Measurements from ENCODE around the gene DRC1.

The DRC1 gene

GRCh38 chr2:26474261-26474785 lies 72.6 kb downstream of the DRC1 start:
- TF ChIP-seq CTCF (IDR thresholded peaks at IDR 0.05; ENCODE audit: insufficient read depth, low read length) (no peak), GABPA (IDR thresholded peaks at IDR 0.05; ENCODE audit: low read depth) (no peak), SPI1 (IDR thresholded peaks at IDR 0.05; ENCODE audit: borderline replicate concordance, low read depth) (no peak), REST (IDR thresholded peaks at IDR 0.05; ENCODE audit: insufficient replicate concordance, low read depth) (no peak), POLR2AphosphoS5 (IDR thresholded peaks at IDR 0.05; ENCODE audit: low read depth) (no peak)
- no peak overlapping the region for H3K4me3 ChIP-seq (replicated peaks; ENCODE audit: insufficient read depth, low read length)
- no peak for DNase-seq (ENCODE audit: low read depth in 1 of 2, low spot score in 1 of 2)
- no peak overlapping the region for H3K27ac ChIP-seq (replicated peaks)
- H3K27me3 ChIP-seq (ENCODE audit: insufficient read depth, poor library complexity, severe bottlenecking) = peaks cover 3% of the 10 kb centered on the region

- no peak overlapping the region for H3K4me3 ChIP-seq (replicated peaks; ENCODE audit: insufficient read depth, low read length)
- peaks cover 3% of the 10 kb centered on the region for H3K27me3 ChIP-seq (ENCODE audit: insufficient read depth, poor library complexity, severe bottlenecking)
- TF ChIP-seq GABPA (IDR thresholded peaks at IDR 0.05; ENCODE audit: low read depth) = no peak
- no peak for TF ChIP-seq REST (IDR thresholded peaks at IDR 0.05; ENCODE audit: insufficient replicate concordance, low read depth)
- TF ChIP-seq CTCF (IDR thresholded peaks at IDR 0.05; ENCODE audit: insufficient read depth, low read length) = no peak
- TF ChIP-seq SPI1 (IDR thresholded peaks at IDR 0.05; ENCODE audit: borderline replicate concordance, low read depth) = no peak
- no peak for TF ChIP-seq POLR2AphosphoS5 (IDR thresholded peaks at IDR 0.05; ENCODE audit: low read depth)
- DNase-seq (ENCODE audit: low read depth in 1 of 2, low spot score in 1 of 2) = no peak
- H3K27ac ChIP-seq (replicated peaks) = no peak overlapping the region
These were observed 73.3 kb downstream of the DRC1 start for GRCh38 chr2:26475037-26475436.

- H3K27me3 ChIP-seq (ENCODE audit: insufficient read depth, poor library complexity, severe bottlenecking) = peaks cover 3% of the 10 kb centered on the region
- TF ChIP-seq SPI1 (IDR thresholded peaks at IDR 0.05; ENCODE audit: borderline replicate concordance, low read depth) = no peak
- TF ChIP-seq GABPA (IDR thresholded peaks at IDR 0.05; ENCODE audit: low read depth) = no peak
- no peak overlapping the region for H3K4me3 ChIP-seq (replicated peaks; ENCODE audit: insufficient read depth, low read length)
- H3K27ac ChIP-seq (replicated peaks) = no peak overlapping the region
- no peak for DNase-seq (ENCODE audit: low read depth in 1 of 2, low spot score in 1 of 2)
These were observed 74.2 kb downstream of the DRC1 start for GRCh38 chr2:26475832-26476501.

- Histone ChIP-seq H3K27me3 (ENCODE audit: insufficient read depth, poor library complexity, severe bottlenecking) (peaks cover 3% of the 10 kb centered on the region), H3K4me3 (replicated peaks; ENCODE audit: insufficient read depth, low read length) (no peak overlapping the region), H3K27ac (replicated peaks) (no peak overlapping the region)
- no peak for DNase-seq (ENCODE audit: low read depth in 1 of 2, low spot score in 1 of 2)
- no peak for TF ChIP-seq CTCF (IDR thresholded peaks at IDR 0.05; ENCODE audit: insufficient read depth, low read length)
- TF ChIP-seq SPI1 (IDR thresholded peaks at IDR 0.05; ENCODE audit: borderline replicate concordance, low read depth) = no peak
- TF ChIP-seq REST (IDR thresholded peaks at IDR 0.05; ENCODE audit: insufficient replicate concordance, low read depth) = no peak
- TF ChIP-seq GABPA (IDR thresholded peaks at IDR 0.05; ENCODE audit: low read depth) = no peak
- no peak for TF ChIP-seq POLR2AphosphoS5 (IDR thresholded peaks at IDR 0.05; ENCODE audit: low read depth)
These were observed 75.6 kb downstream of the DRC1 start for GRCh38 chr2:26477126-26477910.

Measured in HL-60 (cell line).